ENCODE measurements around the gene PTPRT. TPM values are rescaled to one million over a fixed set of nuclear protein-coding genes. Genes with fewer than 3 reads are reported as not detected.

The PTPRT gene
- total RNA-seq, 4 donors from 2014 or later: 0.04 TPM; not detected in 3

- Histone ChIP-seq H3K27me3 (peaks cover 5% of the 10 kb centered on the region), H3K36me3 (no peaks in the 10 kb centered on the region), H3K4me1 (no peaks in the 10 kb centered on the region), H3K27ac (no peak overlapping the region), H3K4me3 (no peak overlapping the region), H3K9me3 (no peaks in the 10 kb centered on the region)
- ATAC-seq: no peak
- TF ChIP-seq CTCF (IDR thresholded peaks at IDR 0.05) (no peak), POLR2A (IDR thresholded peaks at IDR 0.05) (no peak), POLR2AphosphoS5 (IDR thresholded peaks at IDR 0.05) (no peak), EP300 (IDR thresholded peaks at IDR 0.05) (no peak)
- 65 to 67% methylated on average over 5 to 7 of the region's 7 CpGs for WGBS, 2 donors (ENCODE audit: low coverage in 1 of 2)
These were observed 454.2 kb downstream of the PTPRT start for GRCh38 chr20:42735539-42735938.

- 64 to 90% methylated on average over 2 to 3 of the region's 5 CpGs for WGBS, 2 donors (ENCODE audit: low coverage in 1 of 2)
- ATAC-seq: no peak
- no peak for TF ChIP-seq POLR2AphosphoS5 (IDR thresholded peaks at IDR 0.05)
- no peak for TF ChIP-seq POLR2A (IDR thresholded peaks at IDR 0.05)
- TF ChIP-seq CTCF (IDR thresholded peaks at IDR 0.05): no peak
- TF ChIP-seq EP300 (IDR thresholded peaks at IDR 0.05): no peak
- Histone ChIP-seq H3K4me3 (no peak overlapping the region), H3K27ac (no peak overlapping the region), H3K27me3 (peaks cover 5% of the 10 kb centered on the region), H3K36me3 (no peaks in the 10 kb centered on the region), H3K4me1 (no peaks in the 10 kb centered on the region), H3K9me3 (no peaks in the 10 kb centered on the region)
These were observed 454.9 kb downstream of the PTPRT start for GRCh38 chr20:42734660-42735368.

- no peak for ATAC-seq
- WGBS, 2 donors (ENCODE audit: low coverage in 1 of 2): 45 to 61% methylated on average over 2 of the region's 2 CpGs
These were observed 467.8 kb downstream of the PTPRT start for GRCh38 chr20:42721923-42722322.

GRCh38 chr20:42714298-42715141, 475.2 kb downstream of the PTPRT start:
- no peak for ATAC-seq
- 27 to 42% methylated on average over 5 of the region's 5 CpGs for WGBS, 2 donors (ENCODE audit: low coverage in 1 of 2)
- H3K36me3 ChIP-seq: no peaks in the 10 kb centered on the region
- H3K27me3 ChIP-seq: no peaks in the 10 kb centered on the region
- H3K9me3 ChIP-seq: peaks cover 0 to 22% (median 0%) of the 10 kb centered on the region in 3 donors
- no peak overlapping the region for H3K4me3 ChIP-seq
- H3K4me1 ChIP-seq: no peaks in the 10 kb centered on the region
- no peak for TF ChIP-seq CTCF (IDR thresholded peaks at IDR 0.05)
- TF ChIP-seq POLR2A (IDR thresholded peaks at IDR 0.05): no peak
- TF ChIP-seq POLR2AphosphoS5 (IDR thresholded peaks at IDR 0.05): no peak
- no peak for TF ChIP-seq EP300 (IDR thresholded peaks at IDR 0.05)
- H3K27ac ChIP-seq: no peak overlapping the region

More at GRCh38 chr20:42721923-42722322, 467.8 kb downstream of the PTPRT start:
- H3K4me1 ChIP-seq: no peaks in the 10 kb centered on the region
- H3K36me3 ChIP-seq: no peaks in the 10 kb centered on the region
- H3K27me3 ChIP-seq: no peaks in the 10 kb centered on the region
- H3K4me3 ChIP-seq: no peak overlapping the region
- no peak overlapping the region for H3K27ac ChIP-seq
- TF ChIP-seq CTCF (IDR thresholded peaks at IDR 0.05): no peak
- no peak for TF ChIP-seq EP300 (IDR thresholded peaks at IDR 0.05)
- no peak for TF ChIP-seq POLR2AphosphoS5 (IDR thresholded peaks at IDR 0.05)
- no peak for TF ChIP-seq POLR2A (IDR thresholded peaks at IDR 0.05)
- no peaks in the 10 kb centered on the region for H3K9me3 ChIP-seq

Data from gastroesophageal sphincter (tissue), 4 donors.